Measurements from ENCODE around the gene ZNF574.

The ZNF574 gene

GRCh38 chr19:42065511-42065910 is 10.5 kb upstream of the ZNF574 start:
- no peak overlapping the region for H3K4me2 ChIP-seq (ENCODE audit: low read length)
- H3K27me3 ChIP-seq (ENCODE audit: low read depth, low read length): peaks cover 28% of the 10 kb centered on the region
- no peaks in the 10 kb centered on the region for H3K79me2 ChIP-seq (ENCODE audit: low read length)
- no peaks in the 10 kb centered on the region for H3K9me3 ChIP-seq (ENCODE audit: insufficient read depth, low read length)
- H3K4me1 ChIP-seq (ENCODE audit: low read length): no peaks in the 10 kb centered on the region
- H3K27ac ChIP-seq (ENCODE audit: low read length): no peak overlapping the region
- TF ChIP-seq EZH2phosphoT487 (IDR thresholded peaks at IDR 0.05; ENCODE audit: low read depth) (no peak), CTCF (IDR thresholded peaks at IDR 0.05; ENCODE audit: low read depth, low read length) (no peak)
- H2AFZ ChIP-seq (ENCODE audit: low read depth, low read length): no peak overlapping the region
- H3K4me3 ChIP-seq (ENCODE audit: low read length): no peak overlapping the region
- no peak overlapping the region for H3K9ac ChIP-seq (ENCODE audit: low read length)
- no peaks in the 10 kb centered on the region for H4K20me1 ChIP-seq (ENCODE audit: insufficient read depth, low read length)
- no peaks in the 10 kb centered on the region for H3K36me3 ChIP-seq (replicated peaks; ENCODE audit: low read depth, low read length)

DNA sequence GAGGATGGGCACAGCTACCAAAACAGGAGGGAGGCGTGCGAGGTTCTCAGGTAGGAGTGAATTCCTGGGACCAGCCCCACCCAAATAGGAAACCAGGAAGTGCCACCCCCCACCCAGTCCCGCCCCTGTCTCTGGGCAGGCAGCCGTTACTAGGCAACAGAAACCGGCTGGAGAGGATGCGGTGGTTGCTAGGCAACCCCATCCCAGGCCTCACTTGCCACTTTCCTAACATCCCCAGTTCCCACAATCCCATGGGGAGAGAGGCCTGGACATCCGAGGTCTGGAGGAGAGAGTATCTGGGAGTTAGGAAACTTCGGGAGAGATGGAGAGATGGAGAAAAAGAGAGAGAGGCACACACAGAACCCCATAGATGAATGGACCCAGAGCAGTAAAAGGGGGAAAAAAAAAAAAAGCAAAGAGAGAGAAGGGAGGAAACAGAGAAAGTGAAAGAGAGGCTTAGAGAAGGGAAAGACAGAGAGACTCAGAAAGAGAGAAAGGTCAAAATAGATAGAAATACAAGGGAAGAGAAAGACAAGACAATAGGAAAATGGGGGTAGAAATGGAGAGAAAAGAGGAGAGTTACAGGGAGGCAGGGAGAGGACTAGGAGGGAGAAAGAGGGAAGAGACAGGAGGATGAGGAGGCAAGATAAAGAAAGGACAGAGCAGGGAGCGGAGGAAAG is 9.8 kb upstream of the ZNF574 start:
- Histone ChIP-seq H3K9ac (ENCODE audit: low read length) (no peak overlapping the region), H3K4me1 (ENCODE audit: low read length) (no peaks in the 10 kb centered on the region), H3K4me3 (ENCODE audit: low read length) (no peak overlapping the region), H3K27ac (ENCODE audit: low read length) (no peak overlapping the region), H3K27me3 (ENCODE audit: low read depth, low read length) (peaks cover 28% of the 10 kb centered on the region), H3K4me2 (ENCODE audit: low read length) (no peak overlapping the region), H3K36me3 (replicated peaks; ENCODE audit: low read depth, low read length) (no peaks in the 10 kb centered on the region), H3K9me3 (ENCODE audit: insufficient read depth, low read length) (no peaks in the 10 kb centered on the region), H4K20me1 (ENCODE audit: insufficient read depth, low read length) (no peaks in the 10 kb centered on the region), H2AFZ (ENCODE audit: low read depth, low read length) (no peak overlapping the region), H3K79me2 (ENCODE audit: low read length) (no peaks in the 10 kb centered on the region)
- TF ChIP-seq CTCF (IDR thresholded peaks at IDR 0.05; ENCODE audit: low read depth, low read length): no peak

GRCh38 chr19:42067315-42067888 is 8.6 kb upstream of the ZNF574 start:
- no peak overlapping the region for H3K27ac ChIP-seq (ENCODE audit: low read length)
- H3K4me1 ChIP-seq (ENCODE audit: low read length): no peaks in the 10 kb centered on the region
- no peaks in the 10 kb centered on the region for H4K20me1 ChIP-seq (ENCODE audit: insufficient read depth, low read length)
- H3K9me3 ChIP-seq (ENCODE audit: insufficient read depth, low read length): no peaks in the 10 kb centered on the region
- H3K79me2 ChIP-seq (ENCODE audit: low read length): no peaks in the 10 kb centered on the region
- no peak overlapping the region for H3K9ac ChIP-seq (ENCODE audit: low read length)
- no peak overlapping the region for H2AFZ ChIP-seq (ENCODE audit: low read depth, low read length)
- H3K27me3 ChIP-seq (ENCODE audit: low read depth, low read length): peaks cover 28% of the 10 kb centered on the region
- no peak overlapping the region for H3K4me2 ChIP-seq (ENCODE audit: low read length)
- H3K4me3 ChIP-seq (ENCODE audit: low read length): no peak overlapping the region
- no peaks in the 10 kb centered on the region for H3K36me3 ChIP-seq (replicated peaks; ENCODE audit: low read depth, low read length)
- TF ChIP-seq CTCF (IDR thresholded peaks at IDR 0.05; ENCODE audit: low read depth, low read length): no peak
- TF ChIP-seq EZH2phosphoT487 (IDR thresholded peaks at IDR 0.05; ENCODE audit: low read depth): no peak

DNA sequence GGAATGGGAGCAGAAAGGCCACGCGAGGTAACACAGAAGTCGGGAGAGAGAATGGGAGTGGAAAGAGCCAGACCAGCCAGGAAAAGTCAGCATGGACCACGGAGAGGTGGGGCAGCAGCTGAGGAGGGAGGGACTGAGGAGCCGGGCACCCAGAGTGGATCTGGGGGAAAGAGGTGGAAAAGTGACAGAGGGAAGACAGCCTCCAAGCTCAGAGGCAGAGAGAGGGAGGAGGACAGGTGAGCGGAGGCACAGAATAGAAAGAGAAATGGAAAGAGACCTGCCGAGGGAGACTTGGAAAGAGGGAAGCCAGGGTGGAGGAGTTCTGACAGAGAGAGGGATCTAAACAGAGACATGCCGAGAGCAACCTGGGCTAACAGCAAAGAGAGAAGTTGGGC is 7.6 kb upstream of the ZNF574 start:
- Histone ChIP-seq H3K4me3 (ENCODE audit: low read length) (no peak overlapping the region), H3K36me3 (replicated peaks; ENCODE audit: low read depth, low read length) (no peaks in the 10 kb centered on the region), H4K20me1 (ENCODE audit: insufficient read depth, low read length) (no peaks in the 10 kb centered on the region), H2AFZ (ENCODE audit: low read depth, low read length) (no peak overlapping the region), H3K27me3 (ENCODE audit: low read depth, low read length) (peaks cover 28% of the 10 kb centered on the region), H3K9me3 (ENCODE audit: insufficient read depth, low read length) (no peaks in the 10 kb centered on the region), H3K4me1 (ENCODE audit: low read length) (no peaks in the 10 kb centered on the region), H3K79me2 (ENCODE audit: low read length) (no peaks in the 10 kb centered on the region), H3K4me2 (ENCODE audit: low read length) (no peak overlapping the region), H3K27ac (ENCODE audit: low read length) (no peak overlapping the region), H3K9ac (ENCODE audit: low read length) (no peak overlapping the region)
- TF ChIP-seq EZH2phosphoT487 (IDR thresholded peaks at IDR 0.05; ENCODE audit: low read depth) (no peak), CTCF (IDR thresholded peaks at IDR 0.05; ENCODE audit: low read depth, low read length) (no peak)
